ENCODE results near the gene ARHGAP40. TPM values are rescaled to one million over a fixed set of nuclear protein-coding genes. Genes with fewer than 3 reads are reported as not detected.

Gene ARHGAP40
- total RNA-seq, 1 experiment from 2014 or later, result 0.14 TPM

DNA sequence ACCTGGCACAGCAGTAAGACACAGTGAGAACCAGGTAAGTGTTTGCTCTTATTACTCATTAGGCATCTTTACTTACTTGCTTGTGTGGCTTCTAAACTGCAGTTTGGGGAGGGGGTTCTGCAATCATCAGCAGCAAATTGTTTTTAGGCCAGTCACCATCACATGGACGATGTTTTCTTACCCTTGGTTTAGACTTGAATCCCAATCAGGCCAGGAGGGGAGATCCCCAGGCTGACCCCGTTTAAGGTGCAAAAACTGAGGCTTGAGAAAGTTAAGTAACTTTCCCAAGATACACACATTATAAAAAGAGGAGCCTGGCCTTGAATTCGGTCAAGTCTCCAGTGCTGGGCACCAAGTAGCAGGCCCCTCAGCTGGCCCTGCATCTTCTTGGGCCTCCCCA is 70.9 kb downstream of the ARHGAP40 start:
- TF ChIP-seq, protein P1, sequence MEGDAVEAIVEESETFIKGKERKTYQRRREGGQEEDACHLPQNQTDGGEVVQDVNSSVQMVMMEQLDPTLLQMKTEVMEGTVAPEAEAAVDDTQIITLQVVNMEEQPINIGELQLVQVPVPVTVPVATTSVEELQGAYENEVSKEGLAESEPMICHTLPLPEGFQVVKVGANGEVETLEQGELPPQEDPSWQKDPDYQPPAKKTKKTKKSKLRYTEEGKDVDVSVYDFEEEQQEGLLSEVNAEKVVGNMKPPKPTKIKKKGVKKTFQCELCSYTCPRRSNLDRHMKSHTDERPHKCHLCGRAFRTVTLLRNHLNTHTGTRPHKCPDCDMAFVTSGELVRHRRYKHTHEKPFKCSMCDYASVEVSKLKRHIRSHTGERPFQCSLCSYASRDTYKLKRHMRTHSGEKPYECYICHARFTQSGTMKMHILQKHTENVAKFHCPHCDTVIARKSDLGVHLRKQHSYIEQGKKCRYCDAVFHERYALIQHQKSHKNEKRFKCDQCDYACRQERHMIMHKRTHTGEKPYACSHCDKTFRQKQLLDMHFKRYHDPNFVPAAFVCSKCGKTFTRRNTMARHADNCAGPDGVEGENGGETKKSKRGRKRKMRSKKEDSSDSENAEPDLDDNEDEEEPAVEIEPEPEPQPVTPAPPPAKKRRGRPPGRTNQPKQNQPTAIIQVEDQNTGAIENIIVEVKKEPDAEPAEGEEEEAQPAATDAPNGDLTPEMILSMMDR (IDR thresholded peaks at IDR 0.05; ENCODE audit: insufficient read depth in 1 of 2, low read depth in 1 of 2, low read length in 1 of 2, severe bottlenecking in 1 of 2, unreplicated experiment in 1 of 2), result no peak
- H3K9me3 ChIP-seq, result no peaks in the 10 kb centered on the region
- no peak overlapping the region for H3K4me3 ChIP-seq (ENCODE audit: low read depth, low read length)
- POLR2A ChIA-PET, result no interaction called here
- H3K27me3 ChIP-seq (replicated peaks; ENCODE audit: control insufficient read depth, insufficient read depth, low read length), result no peaks in the 10 kb centered on the region; the same call in 1 of the 2 replicates
- no peaks in the 10 kb centered on the region for H3K36me3 ChIP-seq (ENCODE audit: control insufficient read depth, insufficient read depth, low read length)
- CTCF ChIA-PET, result no interaction called here
- Mint-ChIP-seq H3K4me1 (ENCODE audit: low read depth, unreplicated experiment) (no peaks in the 10 kb centered on the region), H3K4me3 (ENCODE audit: unreplicated experiment) (no peak overlapping the region), H3K36me3 (ENCODE audit: insufficient read depth, unreplicated experiment) (no peaks in the 10 kb centered on the region), H3K9me3 (ENCODE audit: unreplicated experiment) (no peaks in the 10 kb centered on the region), H3K27ac (ENCODE audit: unreplicated experiment) (no peak overlapping the region), H3K27me3 (ENCODE audit: insufficient read depth, unreplicated experiment) (peaks cover 21% of the 10 kb centered on the region)
- BruUV-seq (replicated peaks), result no TSS peak
- no peak for DNase-seq
- intact Hi-C loops (cut with micrococcal nuclease; ENCODE audit: unreplicated experiment), result no loop called here
- peaks cover 6% of the 10 kb centered on the region; the same call in 1 of the 2 replicates for H3K4me1 ChIP-seq

DNA sequence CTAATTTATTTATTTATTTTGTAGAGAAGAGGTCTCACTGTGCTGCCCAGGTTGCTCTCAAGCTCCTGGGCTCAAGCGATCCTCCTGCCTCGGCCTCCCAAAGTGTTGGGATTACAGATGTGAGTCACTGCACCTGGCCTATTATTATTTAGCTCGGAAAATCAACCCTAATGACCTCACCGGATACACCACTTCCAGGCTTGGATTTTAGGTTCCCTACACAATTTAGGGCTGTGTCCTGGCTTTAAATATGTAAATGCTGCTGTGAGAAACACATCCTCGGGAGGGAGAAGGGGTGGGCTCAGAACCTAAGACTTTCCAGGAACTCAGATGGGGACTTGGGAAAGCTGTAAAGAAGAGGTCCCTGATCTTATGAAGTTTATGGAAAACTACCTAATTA is 71.7 kb downstream of the ARHGAP40 start:
- no TSS peak for BruUV-seq (replicated peaks)
- no peak overlapping the region for H3K27ac Mint-ChIP-seq (ENCODE audit: unreplicated experiment)
- H3K36me3 ChIP-seq (ENCODE audit: control insufficient read depth, insufficient read depth, low read length), result no peaks in the 10 kb centered on the region
- no peaks in the 10 kb centered on the region for H3K36me3 Mint-ChIP-seq (ENCODE audit: insufficient read depth, unreplicated experiment)
- POLR2A ChIA-PET, result no interaction called here
- TF ChIP-seq, protein P1 (IDR thresholded peaks at IDR 0.05; ENCODE audit: insufficient read depth in 1 of 2, low read depth in 1 of 2, low read length in 1 of 2, severe bottlenecking in 1 of 2, unreplicated experiment in 1 of 2), result no peak
- intact Hi-C loops (cut with micrococcal nuclease; ENCODE audit: unreplicated experiment), result no loop called here
- H3K4me1 ChIP-seq, result no peaks in the 10 kb centered on the region
- no peaks in the 10 kb centered on the region for H3K9me3 Mint-ChIP-seq (ENCODE audit: unreplicated experiment)
- DNase-seq, result no peak
- no peaks in the 10 kb centered on the region for H3K4me1 Mint-ChIP-seq (ENCODE audit: low read depth, unreplicated experiment)
- H3K9me3 ChIP-seq, result no peaks in the 10 kb centered on the region
- H3K27me3 Mint-ChIP-seq (ENCODE audit: insufficient read depth, unreplicated experiment), result peaks cover 18% of the 10 kb centered on the region
- no peak overlapping the region for H3K4me3 Mint-ChIP-seq (ENCODE audit: unreplicated experiment)
- no peak overlapping the region for H3K4me3 ChIP-seq (ENCODE audit: low read depth, low read length)
- CTCF ChIA-PET, result no interaction called here
- H3K27me3 ChIP-seq (replicated peaks; ENCODE audit: control insufficient read depth, insufficient read depth, low read length), result no peaks in the 10 kb centered on the region; the same call in 1 of the 2 replicates

DNA sequence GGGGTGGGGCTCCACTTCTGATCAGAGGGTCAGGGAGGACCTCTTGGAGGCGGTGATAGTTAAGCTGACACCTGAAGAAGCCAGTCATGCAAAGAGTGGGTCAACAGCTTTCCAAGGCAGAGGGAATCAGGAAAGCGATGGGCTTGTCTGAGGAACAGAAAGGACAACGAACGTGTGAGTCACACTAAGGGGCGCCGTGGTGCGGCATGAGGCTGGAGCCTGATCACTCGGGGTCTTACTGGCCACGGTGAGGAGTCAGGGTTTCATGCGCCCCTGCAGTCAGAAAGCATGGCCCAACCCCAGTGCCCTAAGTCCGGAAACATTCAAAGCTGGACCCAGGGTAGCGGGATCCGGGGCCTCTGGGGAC is 72.1 kb downstream of the ARHGAP40 start:
- Histone ChIP-seq H3K9me3 (no peaks in the 10 kb centered on the region), H3K4me3 (ENCODE audit: low read depth, low read length) (no peak overlapping the region), H3K27me3 (replicated peaks; ENCODE audit: control insufficient read depth, insufficient read depth, low read length) (no peaks in the 10 kb centered on the region; the same call in 1 of the 2 replicates), H3K4me1 (no peaks in the 10 kb centered on the region), H3K36me3 (ENCODE audit: control insufficient read depth, insufficient read depth, low read length) (no peaks in the 10 kb centered on the region)
- BruUV-seq (replicated peaks), result no TSS peak
- Mint-ChIP-seq H3K27me3 (ENCODE audit: insufficient read depth, unreplicated experiment) (peaks cover 18% of the 10 kb centered on the region), H3K4me3 (ENCODE audit: unreplicated experiment) (no peak overlapping the region), H3K9me3 (ENCODE audit: unreplicated experiment) (no peaks in the 10 kb centered on the region), H3K4me1 (ENCODE audit: low read depth, unreplicated experiment) (no peaks in the 10 kb centered on the region), H3K27ac (ENCODE audit: unreplicated experiment) (no peak overlapping the region), H3K36me3 (ENCODE audit: insufficient read depth, unreplicated experiment) (no peaks in the 10 kb centered on the region)
- DNase-seq, result no peak
- TF ChIP-seq, protein P1 (IDR thresholded peaks at IDR 0.05; ENCODE audit: insufficient read depth in 1 of 2, low read depth in 1 of 2, low read length in 1 of 2, severe bottlenecking in 1 of 2, unreplicated experiment in 1 of 2), result no peak
- ChIA-PET CTCF (no interaction called here), POLR2A (no interaction called here)
- intact Hi-C loops (cut with micrococcal nuclease; ENCODE audit: unreplicated experiment), result no loop called here
